LHCN-M2 (cell line): ENCODE results near the gene DHRS7C. TPM values are rescaled to one million over a fixed set of nuclear protein-coding genes. Genes with fewer than 3 reads are reported as not detected.
A peak's percentile ranks its signal among the peaks of the same experiment; 100 is the strongest.
"Not testable (repeated sequence)": the region's sequence is repeated elsewhere in the genome, so short reads cannot be mapped to it uniquely, and the experiment has no call there.

Experiments used
- DNase-seq: peaks from one replicate; pipeline ENCODE4 v3.0.0-alpha.2; 2012; ENCODE audit warnings: low read depth
- total RNA-seq: library from RNA; depleted of rRNA; stranded (reverse); fragments of >200 nt; gene quantifications from 2 replicates; pipeline ENCODE4 v1.2.3, GENCODE V29; 2014

DHRS7C gene
- total RNA-seq, 1 experiment from 2014 or later, result not detected

DNA sequence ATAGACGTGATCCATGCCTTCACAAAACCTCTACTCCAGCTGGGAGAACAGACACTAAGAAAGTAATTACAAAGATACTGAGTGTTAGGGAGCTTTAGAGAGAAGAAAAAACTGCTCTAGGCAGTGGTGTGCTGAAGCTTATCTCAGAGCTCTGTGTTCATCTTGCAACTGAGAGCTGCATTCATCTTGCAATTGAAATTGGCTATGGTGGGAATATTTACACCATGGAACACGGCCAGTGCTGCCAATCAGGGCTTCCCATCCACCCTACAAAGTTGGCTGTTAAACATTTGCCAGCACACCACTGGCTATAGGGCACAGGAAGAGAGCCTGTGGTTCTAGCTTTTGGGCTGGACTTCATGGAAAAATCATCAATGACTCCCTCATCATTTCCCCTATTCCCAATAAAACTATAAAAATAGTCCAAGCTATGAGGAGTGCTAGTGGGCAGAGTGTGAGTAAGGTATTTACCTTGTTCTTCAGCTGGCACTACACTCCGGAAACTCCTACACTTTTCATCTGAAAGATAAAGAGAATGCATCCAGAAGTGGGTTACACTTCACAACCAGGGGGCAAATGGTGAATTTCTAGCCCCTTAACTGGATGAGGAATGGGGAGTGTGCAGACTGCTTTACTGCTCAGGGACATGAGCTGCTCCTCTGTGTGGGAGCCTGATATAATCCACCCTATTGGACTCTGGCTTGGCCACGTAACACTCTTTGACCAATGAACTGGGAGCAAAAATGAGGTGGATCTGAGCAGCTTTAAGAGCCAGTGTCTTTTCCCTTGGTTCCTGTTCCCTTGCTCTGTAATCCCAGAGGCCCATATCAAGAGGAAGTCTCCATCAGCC lies 18.9 kb upstream of the DHRS7C start:
- DNase-seq, result no peak

DNA sequence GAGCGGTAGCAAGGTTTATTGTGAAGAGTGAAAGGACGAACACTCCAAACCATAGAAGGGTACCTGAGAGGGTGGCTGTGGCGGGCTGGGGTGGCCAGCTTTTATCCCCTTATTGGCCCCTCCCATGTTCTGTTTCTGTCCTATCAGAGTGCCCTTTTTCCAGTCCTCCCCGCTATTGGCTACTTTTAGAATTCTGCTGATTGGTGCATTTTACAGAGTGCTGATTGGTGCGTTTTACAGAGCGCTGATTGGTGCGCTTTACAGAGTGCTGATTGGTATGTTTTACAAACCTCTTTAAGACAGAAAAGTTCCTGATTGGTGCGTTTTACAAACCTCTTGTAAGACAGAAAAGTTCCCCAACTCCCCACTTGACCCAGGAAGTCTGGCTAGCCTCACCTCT lies 18.0 kb upstream of the DHRS7C start:
- DNase-seq, result no peak

DNA sequence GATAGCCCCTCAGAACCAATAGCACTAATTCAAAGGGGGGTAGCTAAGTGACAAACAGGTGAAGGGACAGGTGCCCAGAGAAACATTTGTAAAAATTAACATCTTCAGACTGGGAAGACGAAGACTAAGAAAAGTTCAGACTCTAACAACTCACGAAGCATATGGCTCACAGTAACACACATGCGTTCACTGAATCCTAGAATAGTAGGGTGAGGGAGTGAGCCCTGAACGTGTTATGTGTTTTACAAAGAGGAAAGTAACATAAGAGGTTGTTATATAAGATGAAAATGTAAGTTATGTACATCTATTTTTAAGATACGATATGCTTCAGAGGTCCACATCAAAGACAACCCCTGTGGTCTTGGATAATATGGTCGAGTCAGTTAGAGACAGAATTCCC lies 15.3 kb upstream of the DHRS7C start:
- no peak for DNase-seq

DNA sequence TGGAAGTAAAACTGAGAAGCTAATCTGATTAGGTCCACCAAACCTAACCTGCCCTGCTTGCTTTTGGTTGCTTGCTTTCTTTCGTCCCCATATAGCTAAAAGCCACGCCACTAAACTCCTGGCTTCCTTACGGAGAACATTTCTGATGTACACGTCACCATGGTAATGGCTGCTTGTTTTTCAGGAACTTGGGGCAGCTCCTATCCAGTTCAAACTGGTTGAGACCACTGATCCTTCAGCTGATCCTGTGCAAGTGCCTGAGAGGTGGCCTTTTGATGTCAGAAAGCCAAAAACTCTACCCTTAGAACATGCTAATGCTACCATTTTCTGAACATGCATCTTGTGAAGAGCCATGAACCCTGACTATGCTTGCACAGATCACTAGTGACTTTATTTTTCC lies 14.4 kb upstream of the DHRS7C start:
- no peak for DNase-seq

DNA sequence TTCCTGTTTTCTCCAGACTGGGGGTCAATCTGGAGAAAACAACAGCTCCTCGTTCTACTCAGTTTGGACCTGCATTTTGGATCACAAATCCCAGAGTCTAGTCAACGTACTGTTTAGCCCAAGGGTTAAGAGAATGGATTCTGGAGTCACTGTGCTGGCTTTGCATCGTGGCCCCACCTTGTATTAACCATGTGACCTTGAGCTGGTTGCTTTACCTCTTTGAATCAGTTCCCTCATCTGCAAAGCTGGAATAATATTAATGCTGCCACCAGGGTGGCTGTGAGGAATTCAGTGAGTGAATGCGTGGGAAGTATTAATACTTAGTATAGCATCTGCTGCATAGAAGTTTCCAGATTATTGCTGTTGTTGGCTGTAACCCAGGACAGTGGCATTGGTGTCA lies 11.3 kb upstream of the DHRS7C start:
- DNase-seq, result no peak

DNA sequence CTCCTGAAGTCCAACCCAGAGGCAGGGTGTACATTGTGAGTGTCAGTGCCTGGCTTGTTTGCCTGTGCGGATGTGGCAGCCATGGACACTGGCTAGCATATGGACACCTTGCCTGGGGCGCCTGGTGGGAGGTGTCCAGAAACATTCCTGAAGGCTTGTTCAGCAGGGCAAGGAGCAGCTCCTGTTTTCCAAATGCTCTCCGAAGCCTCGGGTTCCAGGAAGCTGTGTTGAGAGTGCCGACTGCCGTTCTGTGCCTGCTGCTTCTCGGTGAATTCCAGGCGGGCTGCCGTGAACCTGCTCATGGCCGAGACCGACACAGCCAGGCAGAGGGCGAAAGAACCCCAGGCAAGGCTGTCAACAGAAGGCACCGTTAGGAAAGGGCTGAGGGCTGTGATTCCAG lies 10.9 kb upstream of the DHRS7C start:
- DNase-seq, result no peak

DNA sequence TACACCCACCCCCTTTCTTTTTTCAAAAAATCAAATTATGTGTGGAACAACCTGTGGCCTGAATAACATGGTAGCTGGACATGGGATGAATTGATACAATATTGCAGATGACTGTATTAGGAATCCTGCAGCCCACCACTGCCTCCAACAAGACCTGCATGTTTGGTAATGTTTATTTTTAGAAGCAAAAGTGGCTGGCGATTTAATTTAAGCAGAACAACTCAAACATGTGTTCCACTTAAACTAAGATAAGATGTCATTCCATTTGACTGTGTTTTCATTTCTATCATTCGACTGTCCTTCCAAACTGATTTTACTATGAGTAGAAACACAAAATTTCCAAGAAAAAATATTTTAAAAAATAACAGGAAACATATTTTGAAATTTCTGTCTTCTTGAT lies 10.1 kb upstream of the DHRS7C start:
- DNase-seq, result no peak

DNA sequence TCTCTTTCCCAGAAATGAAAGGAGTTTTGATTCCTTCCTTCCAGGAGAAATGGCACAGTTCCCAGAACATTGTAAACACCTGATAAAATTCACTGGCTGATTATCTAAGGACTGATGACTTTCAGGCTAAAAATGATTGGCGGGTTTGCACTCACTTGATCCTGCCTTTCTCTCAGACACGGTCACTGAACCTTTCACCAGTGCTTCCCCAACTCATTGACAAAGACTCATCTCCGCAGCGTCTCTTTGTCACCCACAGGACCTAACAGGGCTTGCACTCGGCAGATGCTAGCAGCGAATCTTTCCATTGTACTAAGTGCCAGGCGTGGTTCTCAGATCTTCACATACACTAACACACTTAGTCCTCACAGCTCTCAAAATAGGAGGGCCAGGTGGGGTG lies 7.3 kb upstream of the DHRS7C start:
- DNase-seq, result no peak

DNA sequence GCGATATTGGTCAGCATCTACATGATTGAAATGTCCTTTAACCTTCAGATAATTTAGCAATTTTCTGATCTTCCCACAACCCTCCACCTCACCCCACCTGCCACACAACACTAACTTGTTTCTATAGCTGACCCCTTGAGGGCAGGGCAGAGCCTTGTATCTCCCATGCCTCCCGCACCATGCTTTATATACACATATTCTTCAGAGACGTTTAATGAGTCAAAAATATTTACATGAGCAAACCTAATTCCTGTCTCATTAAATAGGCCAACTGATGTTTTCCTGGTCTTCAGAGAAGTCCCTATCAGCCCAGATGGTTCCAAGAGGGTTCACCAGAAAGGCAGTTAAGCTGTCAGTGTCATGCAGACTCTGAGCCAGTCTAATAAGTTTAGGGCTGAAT lies 6.6 kb upstream of the DHRS7C start:
- DNase-seq, result no peak

DNA sequence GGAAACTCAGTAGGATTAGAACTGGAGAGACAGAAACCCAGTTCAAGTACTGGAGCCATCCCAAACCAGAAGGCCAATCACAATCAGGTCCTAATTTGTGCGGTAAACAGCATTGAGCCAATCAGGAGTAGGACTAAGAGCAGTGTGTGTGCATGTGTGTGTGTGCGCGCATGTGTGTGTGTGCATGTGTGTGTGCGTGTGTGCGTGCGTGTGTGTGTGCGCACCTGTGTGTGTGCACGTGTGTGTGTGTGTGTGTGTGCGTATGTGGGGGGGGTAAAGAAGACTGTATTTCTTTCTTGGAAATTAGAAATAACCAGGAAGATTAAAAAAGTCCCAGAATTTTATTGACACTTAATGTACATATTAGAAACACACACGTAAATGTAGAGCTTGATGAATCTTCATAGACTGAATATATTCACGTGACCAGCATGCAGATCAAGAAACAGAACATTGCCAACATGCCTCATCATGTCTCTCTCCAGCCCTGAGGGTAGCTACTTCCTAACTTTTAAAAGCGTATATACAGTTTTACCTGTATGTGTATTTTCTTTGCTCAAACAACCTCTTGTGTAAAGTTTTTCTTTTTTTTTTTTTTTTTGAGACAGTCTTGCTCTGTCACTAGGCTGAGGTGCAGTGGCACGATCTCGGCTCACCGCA lies 919 bp upstream of the DHRS7C start:
- DNase-seq, result no peak

DNA sequence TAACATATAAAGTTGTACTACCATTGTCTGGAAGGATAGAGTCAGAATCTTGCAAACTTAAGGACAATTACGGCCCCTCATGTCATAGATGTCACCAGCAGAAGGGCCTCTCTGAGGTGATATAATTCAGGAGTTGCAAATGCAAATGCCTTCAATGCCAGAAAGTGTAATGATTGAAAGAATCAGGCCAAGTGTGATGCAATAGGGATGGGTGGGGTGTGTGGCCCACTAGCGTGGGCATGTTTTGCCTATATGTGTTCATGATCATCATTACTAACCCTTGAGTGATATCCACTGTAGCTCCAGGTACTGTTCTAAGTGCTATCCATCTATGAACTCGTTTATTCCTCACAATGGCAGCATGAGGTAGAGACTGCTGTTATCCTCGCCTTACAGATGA lies 1.1 kb downstream of the DHRS7C start:
- no peak for DNase-seq

DNA sequence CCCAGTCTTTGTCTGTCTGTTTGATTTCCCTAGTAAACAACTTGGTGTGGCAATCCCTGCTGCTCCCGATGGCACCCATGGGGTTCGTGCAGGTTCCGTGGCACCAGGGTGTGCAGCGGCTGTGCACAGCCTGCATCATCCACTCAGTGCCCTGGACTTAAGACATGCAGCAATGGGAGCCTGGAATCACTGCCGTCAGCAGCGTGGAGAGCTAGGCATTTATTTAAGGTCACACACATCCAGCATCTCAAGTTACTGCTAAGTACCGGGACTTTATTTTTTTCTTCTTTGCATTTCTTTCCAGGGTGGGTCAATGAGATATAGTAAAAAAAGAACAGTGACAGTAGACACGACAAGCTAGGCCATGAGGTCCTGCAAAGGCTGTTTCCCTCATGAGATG lies 2.8 kb downstream of the DHRS7C start:
- DNase-seq, result no peak

DNA sequence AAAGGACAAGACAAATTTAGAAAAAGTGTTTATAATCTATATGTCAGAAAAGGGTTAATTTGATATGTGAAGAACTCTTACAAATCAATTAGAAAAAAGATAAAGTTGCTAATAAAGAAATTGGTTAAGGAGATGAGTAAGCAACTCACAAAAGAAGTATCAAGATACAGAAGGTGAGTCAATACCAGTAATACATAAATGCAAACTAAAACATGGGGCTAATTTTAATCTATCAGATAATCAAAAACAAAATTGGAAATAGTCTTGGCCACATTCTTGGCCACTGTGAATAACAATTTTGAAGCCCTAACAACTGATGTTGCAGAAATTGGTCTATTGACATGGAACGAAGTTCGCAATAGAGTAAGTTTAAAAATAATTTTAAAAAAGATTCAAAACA lies 6.8 kb downstream of the DHRS7C start:
- no peak for DNase-seq

DNA sequence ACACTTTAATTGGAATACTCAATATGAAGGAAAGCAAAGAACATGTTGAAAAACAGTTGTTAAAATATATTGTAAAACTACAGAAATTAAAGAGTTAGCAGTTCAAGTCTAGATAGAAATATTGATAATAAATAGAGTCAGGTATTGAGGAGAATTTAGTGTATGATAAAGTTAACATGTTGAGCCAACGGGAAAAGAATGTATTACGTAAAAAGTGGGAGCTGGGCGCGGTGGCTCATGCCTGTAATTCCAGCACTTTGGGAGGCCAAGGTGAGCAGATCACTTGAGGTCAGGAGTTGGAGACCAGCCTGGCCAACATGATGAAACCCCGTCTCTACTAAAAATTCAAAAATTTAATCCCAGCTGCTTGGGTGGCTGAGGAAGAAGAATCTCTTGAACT lies 7.9 kb downstream of the DHRS7C start:
- DNase-seq, result not testable (repeated sequence)

DNA sequence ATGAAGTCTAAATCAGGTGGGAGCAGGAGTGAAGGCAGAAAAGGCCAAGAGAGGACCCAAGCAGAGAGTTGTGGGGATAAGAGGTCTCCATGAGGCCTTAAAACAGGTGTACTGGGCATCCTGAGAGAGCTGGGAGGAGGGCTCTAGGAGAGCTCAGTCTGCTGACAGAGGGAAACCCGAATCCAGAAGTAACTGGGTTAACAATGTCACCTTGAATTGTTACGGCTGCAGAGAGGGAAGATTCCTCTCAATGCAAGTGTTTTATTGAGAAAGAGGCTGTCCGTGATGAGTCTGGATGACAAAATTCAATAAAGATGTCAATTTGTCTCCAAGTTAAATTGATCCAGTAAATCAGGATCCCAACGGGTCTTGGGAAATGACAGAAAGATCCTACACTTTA lies 8.3 kb downstream of the DHRS7C start:
- no peak for DNase-seq

DNA sequence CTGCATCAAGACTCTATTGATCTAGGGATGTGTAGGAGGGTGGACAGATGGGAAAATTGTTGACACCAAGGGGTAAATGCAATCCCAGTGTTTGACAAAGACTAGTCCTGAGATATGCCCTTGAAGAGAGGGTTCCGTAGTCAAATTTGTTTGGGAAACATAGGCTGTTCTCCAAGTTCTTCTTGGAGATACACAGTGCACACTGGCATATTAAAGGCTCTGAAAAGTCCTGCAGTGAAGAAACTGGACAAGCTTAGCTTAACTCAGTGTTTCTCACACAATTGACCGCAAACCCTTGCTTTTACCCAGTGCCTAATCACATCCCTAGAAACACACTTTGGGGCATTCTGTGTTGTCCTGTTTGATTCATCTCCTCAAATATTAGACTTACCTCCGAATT lies 10.8 kb downstream of the DHRS7C start:
- DNase-seq, result no peak

DNA sequence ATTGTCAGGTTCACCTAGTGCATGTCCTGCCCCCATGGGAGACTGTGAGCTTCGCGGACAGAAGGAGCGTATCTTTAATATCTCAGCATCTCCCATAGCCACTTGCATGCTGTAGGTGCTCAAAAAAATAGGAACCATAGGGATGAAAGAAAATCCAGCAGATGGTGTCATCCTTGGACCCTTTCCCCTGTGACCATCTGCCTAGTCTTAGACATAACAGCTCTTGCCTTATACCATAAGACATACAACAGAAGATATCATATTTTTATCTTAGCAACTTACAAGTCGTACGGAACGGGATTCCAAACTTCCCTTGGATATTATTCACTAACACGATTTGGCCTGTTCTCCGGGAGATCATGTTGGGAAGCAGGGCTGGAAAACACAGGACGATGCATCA lies 14.5 kb downstream of the DHRS7C start:
- DNase-seq, result no peak

DNA sequence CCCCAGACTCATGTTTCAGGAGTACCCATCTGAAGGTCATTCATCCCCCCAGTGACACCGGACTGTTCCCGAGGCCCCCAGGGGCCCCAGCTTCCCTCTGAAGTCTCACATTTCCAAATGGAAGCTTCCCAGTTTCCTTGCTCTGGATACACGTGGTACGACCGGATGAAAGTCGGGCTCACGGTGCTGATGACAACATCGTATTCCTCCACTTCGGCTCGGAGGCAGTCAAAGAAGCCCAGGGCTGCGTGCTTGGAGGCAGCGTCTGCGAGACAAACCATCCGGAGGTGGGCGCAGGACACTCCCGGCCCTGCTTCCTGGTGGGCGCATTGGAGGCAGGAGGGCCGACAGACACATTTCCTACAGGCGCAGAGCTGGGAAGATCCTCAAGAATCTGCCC lies 18.7 kb downstream of the DHRS7C start:
- DNase-seq, result no peak

DNA sequence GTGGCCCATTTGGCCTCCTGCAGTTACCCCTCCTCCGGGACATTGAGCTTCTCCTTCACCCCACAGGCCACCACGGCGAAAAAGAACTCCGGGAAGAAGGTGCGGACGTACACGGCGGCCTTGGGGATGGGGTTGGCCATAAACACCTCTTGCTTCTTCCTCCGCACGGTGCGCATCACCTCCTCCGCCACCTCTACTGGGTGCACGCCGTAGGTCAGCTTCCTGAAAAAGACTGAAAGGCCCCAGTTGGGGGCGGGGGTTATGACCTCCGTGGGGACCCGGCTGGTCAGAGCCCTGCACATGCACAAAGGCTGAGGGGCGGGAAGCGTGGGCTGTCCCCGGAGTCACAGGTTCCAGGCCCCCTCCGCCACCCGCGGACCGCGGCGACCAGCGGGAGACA lies 19.9 kb downstream of the DHRS7C start:
- no peak for DNase-seq

DNA sequence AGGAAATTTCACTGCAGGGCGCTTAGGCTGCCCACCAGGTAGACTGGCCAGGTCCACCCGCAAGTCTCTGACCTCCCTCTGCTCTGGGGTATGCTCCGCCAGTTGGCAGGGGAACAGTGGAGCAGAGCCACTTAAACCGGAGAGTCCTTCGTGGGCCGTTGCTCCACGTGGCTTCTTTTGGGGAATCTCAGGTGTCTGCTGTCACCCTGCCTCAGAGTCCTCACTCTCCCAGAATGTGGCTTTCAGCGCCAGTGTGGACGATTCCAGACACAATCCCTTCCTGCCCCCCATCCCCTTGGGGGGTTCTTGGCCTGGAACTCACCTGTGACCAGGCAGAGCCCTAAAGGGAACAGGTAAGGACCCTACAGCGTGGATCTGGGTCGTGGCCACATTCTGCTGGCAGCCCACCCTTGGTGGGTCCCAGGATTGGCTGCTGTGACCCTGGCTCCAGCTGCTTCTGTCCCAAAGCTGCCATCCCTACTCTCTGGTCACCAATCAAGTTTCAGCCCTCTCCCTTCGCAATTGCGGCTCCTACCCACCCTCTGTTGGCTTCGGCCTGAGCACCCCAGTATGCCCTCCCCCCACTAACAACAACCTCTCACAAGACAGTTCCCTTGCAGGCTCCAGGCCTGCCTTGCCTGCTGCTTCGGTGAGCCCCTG lies 22.2 kb downstream of the DHRS7C start:
- DNase-seq, result no peak

DNA sequence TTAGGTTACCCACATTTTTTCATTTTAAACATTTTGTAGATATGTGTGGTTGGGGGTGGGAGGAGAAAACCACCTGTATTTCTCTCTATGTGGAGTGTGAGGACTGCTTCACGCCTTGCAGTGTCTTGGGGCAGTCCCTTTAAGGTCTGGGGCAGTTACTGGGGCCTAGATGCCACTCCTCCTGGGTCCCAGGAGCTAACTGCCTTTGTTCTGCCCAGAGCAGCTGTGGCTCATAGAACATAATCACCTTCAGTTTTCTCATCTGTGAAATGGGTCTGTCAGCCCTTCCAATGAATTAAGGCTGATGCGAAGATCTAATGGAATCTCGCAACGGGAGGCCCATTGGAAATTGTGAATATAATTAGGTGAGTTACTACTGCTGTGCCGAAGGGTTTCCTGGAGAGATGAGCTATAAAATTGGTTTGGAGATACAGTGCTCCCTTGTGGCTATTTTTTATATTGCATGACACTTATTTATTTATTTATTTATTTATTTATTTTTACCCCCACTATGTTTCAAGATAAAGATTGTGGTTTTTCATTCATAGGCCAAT lies 22.9 kb downstream of the DHRS7C start:
- peak; percentile 6 for DNase-seq

DNA sequence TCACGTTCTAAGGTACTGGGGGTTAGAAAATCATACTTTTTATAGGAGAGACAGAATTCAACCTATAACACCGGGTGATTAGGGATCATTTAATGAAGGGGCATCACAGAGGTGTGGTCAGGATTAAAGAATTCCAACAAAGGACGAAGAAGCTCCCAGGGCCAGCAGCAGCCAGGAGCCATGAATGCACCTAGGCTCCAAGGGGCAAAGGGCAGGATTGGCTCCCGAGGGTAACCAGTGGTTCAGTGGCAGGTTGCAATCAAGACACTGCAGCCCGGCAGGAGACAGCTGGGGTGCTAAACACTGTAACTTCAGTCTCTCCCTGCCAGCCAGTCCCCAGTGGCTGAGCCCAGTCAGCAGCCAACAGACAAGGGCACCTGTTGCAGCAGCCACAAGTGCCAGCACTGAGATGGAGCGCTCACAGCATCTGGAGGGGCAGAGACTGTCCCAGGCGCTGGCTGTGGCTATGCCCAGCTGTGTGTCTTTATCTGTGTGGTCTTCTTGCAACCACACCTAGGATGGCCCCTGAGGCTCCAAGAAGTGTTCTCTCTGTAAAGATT lies 23.9 kb downstream of the DHRS7C start:
- DNase-seq, result no peak
